DMS53 treated with DMSO at 0.1 percent for 48 hours (cell line): ENCODE measurements around the gene SULT1E1.

ENCODE experiments used
- DNase-seq: peaks from one replicate; lab custom pipeline; 2025; ENCODE audit not compliant: unreplicated experiment; lab: John Stamatoyannopoulos, UW

SULT1E1 gene

DNA sequence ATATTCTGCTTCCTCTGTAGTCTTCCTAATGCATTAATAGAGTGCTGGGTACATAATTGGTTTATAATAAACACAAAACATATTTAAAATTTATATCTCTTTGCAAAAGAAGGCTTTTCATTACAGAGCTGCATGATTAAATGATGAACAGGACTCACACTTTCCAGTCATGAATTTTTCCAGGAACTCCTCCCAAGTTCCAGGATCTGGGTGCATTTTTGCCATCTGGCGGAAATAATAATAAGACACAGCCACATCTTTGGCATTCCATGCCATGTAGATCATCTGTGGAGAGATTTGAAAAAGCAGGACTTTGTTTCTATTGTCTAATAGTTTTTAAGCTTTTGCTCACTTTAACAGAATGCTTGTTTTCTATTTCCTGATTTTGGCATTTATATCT is 59.3 kb downstream of the SULT1E1 start:
- no peak for DNase-seq

DNA sequence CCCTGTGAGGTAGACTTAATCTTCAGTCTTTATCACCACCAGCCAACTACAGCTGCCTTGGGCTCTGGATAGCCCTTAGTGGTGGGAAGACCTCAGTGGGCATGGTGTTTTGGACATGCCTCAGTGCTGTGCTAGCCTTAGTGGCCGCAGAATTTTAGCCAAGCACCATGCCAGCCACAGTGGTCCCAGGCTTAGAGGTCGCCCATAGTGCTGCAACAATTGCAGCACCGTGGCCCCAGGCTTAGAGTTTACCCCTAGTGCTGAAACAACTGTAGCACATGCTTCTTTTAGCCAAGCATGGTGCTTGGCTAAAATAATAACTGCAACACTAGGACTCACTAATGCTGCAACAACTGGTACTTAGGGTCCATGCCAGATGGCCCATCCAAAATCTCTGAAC is 60.6 kb downstream of the SULT1E1 start:
- DNase-seq: no peak

DNA sequence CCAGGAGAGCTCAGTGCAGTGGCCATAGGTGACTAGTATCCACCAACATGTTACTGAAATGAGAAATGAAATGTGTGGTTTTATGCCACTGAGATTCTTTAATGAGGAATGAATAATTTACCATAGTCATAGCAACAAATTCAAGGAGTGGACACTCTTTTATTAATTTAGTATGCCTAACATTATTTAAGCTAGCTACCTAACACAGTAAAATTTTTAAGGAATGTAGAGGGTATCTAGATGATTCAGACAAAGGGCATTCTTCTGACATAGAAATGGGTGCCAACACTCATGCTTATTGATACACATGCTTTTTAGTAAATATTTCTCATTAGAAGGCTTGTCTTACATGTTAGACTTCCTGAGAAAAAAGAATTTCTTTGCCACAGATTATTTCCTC is 66.2 kb downstream of the SULT1E1 start:
- no peak for DNase-seq
